Measurements from ENCODE around the gene SLC36A4.

Gene SLC36A4

GRCh38 chr11:93128574-93128973, 69.2 kb downstream of the SLC36A4 start:
- Histone ChIP-seq H4K20me1 (ENCODE audit: low read depth, low read length) (no peaks in the 10 kb centered on the region), H3K9me2 (replicated peaks; ENCODE audit: insufficient read depth, low read length) (no peaks in the 10 kb centered on the region), H3K4me2 (ENCODE audit: low read depth, low read length, poor library complexity, severe bottlenecking) (no peak overlapping the region), H3K27me3 (ENCODE audit: low read length) (no peaks in the 10 kb centered on the region), H2AFZ (ENCODE audit: low read depth, low read length, severe bottlenecking) (no peak overlapping the region), H3K9me3 (ENCODE audit: insufficient read depth, low read length) (no peaks in the 10 kb centered on the region), H3K9ac (ENCODE audit: low read length) (no peak overlapping the region), H3K79me2 (ENCODE audit: insufficient read depth, low read length) (no peaks in the 10 kb centered on the region), H3K36me3 (ENCODE audit: low read length) (no peaks in the 10 kb centered on the region), H3F3A (ENCODE audit: insufficient read depth) (no peaks in the 10 kb centered on the region), H3K27ac (ENCODE audit: low read depth, low read length) (no peak overlapping the region), H3K4me3 (ENCODE audit: insufficient read depth, low read length, poor library complexity, severe bottlenecking) (no peak overlapping the region)
- no peak for TF ChIP-seq EZH2phosphoT487 (conservative IDR thresholded peaks at IDR 0.05; ENCODE audit: low read length)
- TF ChIP-seq CTCF (IDR thresholded peaks at IDR 0.05; ENCODE audit: insufficient read depth, low read length, poor library complexity, severe bottlenecking), result no peak

DNA sequence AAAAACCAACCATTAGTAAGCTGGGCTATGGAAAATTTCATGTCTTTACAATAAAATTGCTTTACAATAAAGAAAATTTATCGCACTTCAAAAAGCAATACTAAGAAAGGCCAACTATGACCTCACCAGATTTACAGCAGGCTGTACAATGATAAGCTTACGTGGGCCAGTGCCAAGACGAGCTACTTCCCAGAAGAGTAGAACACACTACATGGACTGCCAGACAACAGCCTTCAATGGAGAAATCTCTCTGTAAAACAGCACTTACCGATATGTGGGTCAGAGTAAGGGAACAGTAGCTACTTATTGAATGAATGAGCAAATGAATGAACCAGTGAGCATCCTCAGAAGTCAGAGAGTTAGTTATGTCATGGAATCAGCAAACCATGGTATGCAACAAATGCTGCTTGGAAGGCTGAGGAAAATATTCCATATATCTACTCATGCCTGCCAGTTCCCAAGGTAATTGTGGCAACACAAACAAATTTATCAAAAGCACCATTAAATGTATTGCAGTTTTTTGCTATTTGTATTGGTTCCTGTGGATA, 74.4 kb downstream of the SLC36A4 start:
- TF ChIP-seq EZH2phosphoT487 (conservative IDR thresholded peaks at IDR 0.05; ENCODE audit: low read length) (no peak), CTCF (IDR thresholded peaks at IDR 0.05; ENCODE audit: insufficient read depth, low read length, poor library complexity, severe bottlenecking) (no peak)
- Histone ChIP-seq H3K4me3 (ENCODE audit: insufficient read depth, low read length, poor library complexity, severe bottlenecking) (no peak overlapping the region), H3K27ac (ENCODE audit: low read depth, low read length) (no peak overlapping the region), H2AFZ (ENCODE audit: low read depth, low read length, severe bottlenecking) (no peak overlapping the region), H3K9me2 (replicated peaks; ENCODE audit: insufficient read depth, low read length) (no peaks in the 10 kb centered on the region), H3K79me2 (ENCODE audit: insufficient read depth, low read length) (no peaks in the 10 kb centered on the region), H4K20me1 (ENCODE audit: low read depth, low read length) (no peaks in the 10 kb centered on the region), H3K9ac (ENCODE audit: low read length) (no peak overlapping the region), H3K27me3 (ENCODE audit: low read length) (no peaks in the 10 kb centered on the region), H3K9me3 (ENCODE audit: insufficient read depth, low read length) (no peaks in the 10 kb centered on the region), H3F3A (ENCODE audit: insufficient read depth) (no peaks in the 10 kb centered on the region), H3K4me2 (ENCODE audit: low read depth, low read length, poor library complexity, severe bottlenecking) (no peak overlapping the region), H3K36me3 (ENCODE audit: low read length) (no peaks in the 10 kb centered on the region)

DNA sequence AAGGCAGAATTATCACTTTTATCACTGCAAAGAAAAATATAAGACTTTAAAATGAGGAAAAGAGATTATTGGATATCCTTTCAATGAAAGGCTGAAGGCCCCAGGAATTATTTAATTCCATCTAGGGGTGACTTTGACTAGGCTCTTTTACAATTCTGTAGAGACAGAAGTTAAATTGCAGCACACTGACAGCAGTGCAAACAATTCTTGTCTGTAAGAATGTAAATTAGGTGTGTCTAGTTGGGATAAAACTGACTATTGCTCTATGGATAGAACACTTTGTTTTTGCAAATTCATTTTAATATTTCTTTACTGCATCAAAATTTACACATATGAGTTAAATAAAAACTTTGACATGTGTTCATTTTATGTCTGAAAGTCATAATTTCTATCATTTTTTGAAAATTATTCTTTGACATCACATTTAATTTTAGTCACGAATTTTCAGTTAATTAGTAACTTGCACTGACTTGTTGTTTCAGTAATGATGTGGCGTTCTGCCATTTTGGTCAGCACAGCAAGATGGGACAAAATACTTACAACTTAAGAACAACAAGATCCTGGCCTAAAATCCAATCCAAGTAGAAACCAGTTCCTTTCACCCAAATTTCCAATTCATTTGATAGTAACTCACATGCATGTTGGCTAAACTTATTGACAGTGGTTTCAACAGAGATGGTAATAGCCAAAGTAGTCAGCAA, 75.1 kb downstream of the SLC36A4 start:
- H3K4me2 ChIP-seq (ENCODE audit: low read depth, low read length, poor library complexity, severe bottlenecking), result no peak overlapping the region

More for the DNA sequence above, 75.1 kb downstream of the SLC36A4 start:
- Histone ChIP-seq H3K79me2 (ENCODE audit: insufficient read depth, low read length) (no peaks in the 10 kb centered on the region), H3K27me3 (ENCODE audit: low read length) (no peaks in the 10 kb centered on the region), H3K27ac (ENCODE audit: low read depth, low read length) (no peak overlapping the region), H3K9ac (ENCODE audit: low read length) (no peak overlapping the region), H3K9me3 (ENCODE audit: insufficient read depth, low read length) (no peaks in the 10 kb centered on the region), H3K36me3 (ENCODE audit: low read length) (no peaks in the 10 kb centered on the region), H3K4me3 (ENCODE audit: insufficient read depth, low read length, poor library complexity, severe bottlenecking) (no peak overlapping the region), H3F3A (ENCODE audit: insufficient read depth) (no peaks in the 10 kb centered on the region), H3K9me2 (replicated peaks; ENCODE audit: insufficient read depth, low read length) (no peaks in the 10 kb centered on the region), H2AFZ (ENCODE audit: low read depth, low read length, severe bottlenecking) (no peak overlapping the region), H4K20me1 (ENCODE audit: low read depth, low read length) (no peaks in the 10 kb centered on the region)
- TF ChIP-seq EZH2phosphoT487 (conservative IDR thresholded peaks at IDR 0.05; ENCODE audit: low read length) (no peak), CTCF (IDR thresholded peaks at IDR 0.05; ENCODE audit: insufficient read depth, low read length, poor library complexity, severe bottlenecking) (no peak)

Data from SU-DHL-6 (cell line).